EH (cell line): Measurements from ENCODE around the gene IVD.

Source experiments
- DNase-seq: peaks from one replicate; pipeline ENCODE4 v3.0.0-alpha.2; 2015; ENCODE audit warnings: low read depth

Gene IVD

DNA sequence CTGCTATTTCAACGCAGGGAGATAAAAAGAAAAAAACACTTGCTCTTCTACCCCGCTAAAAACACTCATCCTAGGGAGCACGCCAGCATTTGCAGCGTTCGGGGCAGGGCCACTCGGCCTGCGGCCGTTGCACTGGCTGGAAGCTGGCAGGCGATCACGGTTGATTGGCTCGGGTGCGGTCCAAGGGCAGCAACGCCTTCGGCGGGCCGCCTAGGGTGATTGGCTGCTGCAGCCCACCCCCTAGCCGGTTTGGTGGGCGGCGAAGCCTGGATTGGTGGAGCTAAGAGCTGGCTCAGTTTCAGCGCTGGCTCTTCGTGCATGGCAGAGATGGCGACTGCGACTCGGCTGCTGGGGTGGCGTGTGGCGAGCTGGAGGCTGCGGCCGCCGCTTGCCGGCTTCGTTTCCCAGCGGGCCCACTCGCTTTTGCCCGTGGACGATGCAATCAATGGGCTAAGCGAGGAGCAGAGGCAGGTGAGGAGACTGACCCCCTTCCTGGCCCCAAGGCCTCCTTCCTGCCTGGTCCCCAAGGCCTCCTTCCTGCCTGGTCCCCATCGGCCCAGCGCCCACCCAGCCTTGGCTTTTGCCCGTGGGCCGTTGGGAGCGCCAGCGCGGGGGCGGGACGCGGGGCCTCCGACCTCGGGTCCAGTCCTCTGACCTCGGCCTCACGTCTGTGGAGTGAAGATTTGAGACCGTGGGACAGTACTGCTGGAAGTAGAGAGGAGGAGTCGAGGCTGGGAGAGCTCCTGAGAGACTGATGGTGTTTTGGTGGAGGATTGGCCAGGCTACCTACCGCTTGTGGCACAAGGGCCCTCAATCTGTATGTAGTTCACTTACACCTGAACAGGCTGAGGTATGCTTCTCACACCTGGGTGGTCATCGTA, at the start of gene IVD:
TSS of gene IVD (plus strand) at position 295 of the 881 bp plus-strand sequence. CDS start at position 328, 33 bp downstream.
- peak; percentile 97 for DNase-seq

DNA sequence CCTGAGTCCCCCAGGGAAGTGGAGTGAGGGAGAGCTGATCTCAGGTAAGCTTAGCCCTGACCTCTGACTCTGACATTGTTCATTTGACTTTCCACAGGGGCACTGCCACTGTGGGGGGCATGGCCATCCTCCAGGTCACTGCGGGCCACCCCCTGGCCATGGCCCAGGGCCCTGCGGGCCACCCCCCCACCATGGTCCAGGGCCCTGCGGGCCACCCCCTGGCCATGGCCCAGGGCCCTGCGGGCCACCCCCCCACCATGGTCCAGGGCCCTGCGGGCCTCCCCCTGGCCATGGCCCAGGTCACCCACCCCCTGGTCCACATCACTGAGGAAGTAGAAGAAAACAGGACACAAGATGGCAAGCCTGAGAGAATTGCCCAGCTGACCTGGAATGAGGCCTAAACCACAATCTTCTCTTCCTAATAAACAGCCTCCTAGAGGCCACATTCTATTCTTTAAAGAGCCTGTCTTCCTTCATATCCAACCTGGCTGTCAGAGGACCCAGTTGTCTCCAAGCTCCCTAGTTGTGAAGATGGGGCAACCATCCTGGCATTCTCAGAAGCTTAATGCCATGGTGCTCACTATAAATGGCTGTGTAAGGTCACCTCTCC, 49.5 kb upstream of the IVD start:
- peak; percentile 21 for DNase-seq

GRCh38 chr15:40357246-40357645, 48.3 kb upstream of the IVD start:
- DNase-seq, result no peak

DNA sequence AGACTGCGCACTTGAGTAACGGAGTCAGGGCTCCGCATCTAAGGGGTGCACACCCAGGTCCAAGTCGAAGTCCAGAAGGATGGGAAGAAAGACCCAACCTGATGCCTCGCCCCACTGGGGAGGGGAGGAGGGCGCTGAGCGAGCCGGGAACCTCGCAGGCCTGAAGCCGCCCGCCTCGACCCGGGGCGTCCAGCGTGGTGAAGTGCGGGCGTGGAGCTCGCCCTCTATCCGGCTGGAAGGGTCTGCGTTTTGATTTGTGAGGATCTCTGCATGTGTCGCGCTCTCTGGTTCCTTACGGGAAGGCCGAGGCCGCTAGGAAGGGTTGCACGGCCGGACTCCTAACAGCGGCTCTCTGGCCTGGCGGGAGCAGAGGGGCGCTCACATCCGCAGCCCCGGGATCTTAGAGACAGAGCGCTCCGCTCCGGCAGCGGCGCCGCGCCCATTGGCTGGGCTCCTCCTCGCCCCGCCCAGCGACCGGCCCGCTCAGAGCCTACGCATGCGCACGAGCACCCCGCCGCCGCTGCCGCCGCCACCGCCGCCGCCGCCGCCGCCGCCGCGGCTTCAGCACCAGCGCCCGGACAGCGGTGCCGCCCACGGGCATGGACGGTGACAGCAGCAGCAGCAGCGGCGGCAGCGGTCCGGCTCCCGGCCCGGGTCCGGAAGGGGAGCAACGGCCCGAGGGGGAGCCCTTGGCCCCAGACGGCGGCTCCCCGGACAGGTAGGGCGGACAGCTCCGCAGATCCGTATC, 47.7 kb upstream of the IVD start, which contains the start of gene DISP2:
TSS of gene DISP2 (plus strand) at position 497 of the 748 bp plus-strand sequence. CDS start at position 600, 103 bp downstream.
- peak; percentile 86 for DNase-seq

DNA sequence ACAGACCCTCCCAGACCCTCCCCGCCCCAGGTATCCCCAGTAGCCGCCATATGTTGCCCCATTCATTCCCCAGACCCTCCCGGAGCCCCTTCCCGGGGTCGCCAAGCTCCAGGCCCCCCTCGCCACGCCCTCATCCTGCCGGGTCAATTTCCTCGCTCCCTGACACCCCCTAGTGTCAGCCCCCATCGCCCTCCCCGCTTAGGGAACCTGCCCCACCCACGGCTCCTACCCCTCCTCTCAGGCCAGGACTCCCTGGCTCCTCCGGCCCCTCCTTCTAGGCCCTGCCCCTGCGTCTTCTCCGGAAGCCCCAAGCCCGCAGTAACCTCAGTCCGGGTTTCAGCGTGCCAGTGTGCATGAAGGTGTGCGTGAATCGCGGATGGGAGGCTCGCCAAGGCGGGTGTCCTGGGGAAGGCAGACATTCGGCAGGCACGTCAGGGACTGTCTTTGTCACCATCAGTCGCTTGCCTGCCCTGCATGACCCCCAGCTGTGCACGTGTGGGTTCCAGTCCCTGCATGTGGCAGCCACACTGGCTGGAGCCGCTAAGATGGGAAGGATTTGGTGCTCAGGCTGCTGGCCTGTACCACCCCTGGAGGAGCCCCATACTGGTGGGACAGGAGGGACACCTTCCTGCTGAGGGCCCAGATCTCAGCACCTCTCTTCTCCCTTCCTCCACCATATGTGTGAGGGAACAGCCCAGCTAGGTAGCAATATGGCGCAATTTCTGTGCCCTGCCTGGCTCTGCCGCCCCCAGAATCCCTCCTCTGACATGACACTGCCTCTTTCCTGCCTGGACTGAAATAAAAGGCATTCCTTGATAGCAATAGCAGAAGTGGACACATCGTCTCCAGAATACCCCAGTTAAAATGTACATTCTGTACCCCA, 46.9 kb upstream of the IVD start:
- no peak for DNase-seq

- no peak for DNase-seq
Observed at GRCh38 chr15:40360015-40360414, 45.6 kb upstream of the IVD start.

DNA sequence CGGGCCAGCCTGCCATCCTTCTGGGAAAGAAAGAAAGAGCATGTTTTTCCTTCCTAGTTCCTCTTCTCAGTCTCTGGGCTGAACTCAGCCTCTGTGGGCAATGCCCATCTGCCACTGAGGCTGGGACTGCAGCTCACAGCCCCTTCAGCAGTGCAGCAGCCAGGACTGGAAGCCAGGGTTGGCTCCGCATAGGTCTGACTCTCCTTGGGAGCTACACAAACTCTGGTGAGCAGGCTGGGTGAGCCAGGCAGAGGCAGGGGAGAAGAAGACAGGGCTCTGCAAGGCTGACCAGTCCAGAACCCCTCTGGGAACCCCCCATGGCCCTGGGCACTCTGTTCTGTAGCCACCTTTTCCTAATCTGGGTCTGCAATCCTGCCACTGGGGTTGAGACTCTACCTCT, 44.0 kb upstream of the IVD start:
- DNase-seq, result no peak

- DNase-seq, result no peak
Observed at GRCh38 chr15:40363611-40364010, 42.0 kb upstream of the IVD start.

DNA sequence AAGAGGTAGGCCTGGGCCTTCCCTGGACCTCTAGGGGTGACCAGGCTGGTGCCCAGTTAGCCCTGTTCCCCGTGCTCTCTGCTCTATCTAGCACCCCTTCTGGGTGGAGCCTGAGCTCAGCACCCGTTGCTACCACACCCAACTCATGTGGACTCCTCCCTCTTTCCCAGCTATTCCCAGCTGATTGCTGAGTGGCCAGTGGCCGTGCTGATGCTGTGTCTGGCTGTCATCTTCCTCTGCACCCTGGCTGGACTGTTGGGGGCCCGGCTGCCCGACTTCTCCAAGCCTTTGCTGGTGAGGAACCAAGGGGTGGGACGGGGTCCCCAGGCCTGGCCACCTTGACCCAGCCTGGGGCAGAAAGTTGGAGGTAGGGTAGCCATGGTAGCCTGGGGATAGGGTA, 41.3 kb upstream of the IVD start:
- no peak for DNase-seq

GRCh38 chr15:40365016-40365415, 40.6 kb upstream of the IVD start:
- no peak for DNase-seq

DNA sequence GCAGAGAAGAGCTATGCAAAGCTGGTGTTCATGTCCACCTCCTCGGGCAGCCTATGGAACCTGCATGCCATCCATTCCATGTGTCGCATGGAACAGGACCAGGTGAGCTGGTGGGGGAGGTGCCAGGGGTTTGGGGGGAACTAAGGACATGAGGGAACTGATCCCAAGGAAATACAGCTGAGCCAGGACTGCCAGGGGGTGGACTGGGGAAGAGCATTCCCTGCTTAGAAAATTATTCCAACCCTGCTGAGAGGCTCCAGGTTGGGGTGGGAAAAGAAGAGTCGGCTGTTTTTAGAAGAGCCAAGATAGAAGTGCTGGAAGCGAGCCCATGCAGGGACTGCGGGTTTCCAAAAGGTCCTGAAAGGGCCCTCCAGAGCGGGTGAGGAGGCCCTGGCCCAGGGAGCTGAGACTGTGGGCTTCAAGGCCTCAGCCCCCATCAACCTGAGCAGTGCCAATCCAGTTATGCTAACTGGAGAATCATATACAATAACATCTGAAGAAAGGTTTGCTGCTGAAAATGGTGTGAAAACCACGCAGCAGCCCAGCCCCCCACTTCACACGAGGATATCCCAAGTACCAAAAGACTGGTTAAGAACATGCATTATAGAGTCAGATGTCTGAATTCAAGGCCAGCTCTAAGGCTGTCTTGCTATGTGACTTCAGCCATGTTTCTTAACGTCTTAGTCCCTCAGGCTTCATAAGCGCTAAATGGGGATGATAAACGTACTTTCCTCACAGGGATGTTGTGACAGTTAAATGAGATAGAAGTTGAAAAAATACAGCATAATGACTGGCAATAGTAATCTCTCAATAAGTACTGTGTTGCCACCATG, 39.8 kb upstream of the IVD start:
- DNase-seq, result no peak

DNA sequence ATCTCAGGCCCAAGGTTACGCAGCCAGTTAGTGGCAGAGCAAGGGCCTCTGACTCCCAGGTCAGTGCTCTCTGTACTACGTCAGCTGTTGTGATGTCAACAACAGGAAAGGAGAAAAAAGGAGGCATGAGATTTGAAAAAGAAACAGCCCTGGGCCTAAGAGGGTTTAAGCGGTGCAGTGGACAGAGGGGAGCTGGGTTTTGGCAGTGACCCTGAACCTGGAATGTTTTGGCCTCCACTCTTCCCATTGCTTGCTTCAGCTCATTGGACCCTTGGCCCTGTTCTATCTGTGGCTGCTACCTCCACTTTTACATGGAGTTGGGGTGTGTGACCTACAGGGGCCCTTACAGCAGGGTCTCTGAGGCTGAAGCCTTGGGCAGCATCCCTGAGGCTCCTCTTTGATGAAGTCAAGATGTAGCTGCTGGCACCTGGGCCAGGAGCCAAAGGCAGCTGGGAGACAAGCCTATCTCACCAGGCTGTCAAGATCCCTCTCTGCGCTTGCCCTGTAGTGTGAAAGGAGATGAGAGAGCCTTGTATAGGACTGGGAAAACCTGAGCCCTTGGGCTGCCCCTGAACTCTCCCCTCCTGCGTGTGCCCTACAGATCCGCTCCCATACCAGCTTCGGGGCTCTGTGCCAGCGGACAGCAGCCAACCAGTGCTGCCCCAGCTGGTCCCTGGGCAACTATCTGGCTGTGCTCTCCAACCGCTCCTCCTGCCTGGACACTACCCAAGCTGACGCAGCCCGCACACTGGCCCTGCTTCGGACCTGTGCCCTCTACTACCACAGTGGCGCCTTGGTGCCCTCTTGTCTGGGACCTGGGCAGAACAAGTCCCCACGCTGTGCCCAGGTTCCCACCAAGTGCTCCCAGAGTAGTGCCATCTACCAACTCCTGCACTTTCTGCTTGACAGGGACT, 38.9 kb upstream of the IVD start:
- no peak for DNase-seq

DNA sequence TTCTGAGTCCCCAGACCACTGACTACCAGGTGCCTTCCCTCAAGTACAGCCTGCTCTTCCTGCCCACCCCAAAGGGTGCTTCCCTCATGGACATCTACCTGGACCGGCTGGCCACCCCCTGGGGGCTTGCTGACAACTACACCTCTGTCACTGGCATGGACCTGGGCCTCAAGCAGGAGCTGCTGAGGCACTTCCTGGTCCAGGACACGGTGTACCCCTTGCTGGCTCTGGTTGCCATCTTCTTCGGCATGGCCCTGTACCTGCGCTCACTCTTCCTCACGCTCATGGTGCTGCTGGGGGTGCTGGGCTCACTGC, 38.3 kb upstream of the IVD start:
- no peak for DNase-seq

GRCh38 chr15:40367686-40368611, 37.6 kb upstream of the IVD start:
- peak; percentile 91 for DNase-seq

- no peak for DNase-seq
Observed at GRCh38 chr15:40368719-40369473, 36.7 kb upstream of the IVD start.

DNA sequence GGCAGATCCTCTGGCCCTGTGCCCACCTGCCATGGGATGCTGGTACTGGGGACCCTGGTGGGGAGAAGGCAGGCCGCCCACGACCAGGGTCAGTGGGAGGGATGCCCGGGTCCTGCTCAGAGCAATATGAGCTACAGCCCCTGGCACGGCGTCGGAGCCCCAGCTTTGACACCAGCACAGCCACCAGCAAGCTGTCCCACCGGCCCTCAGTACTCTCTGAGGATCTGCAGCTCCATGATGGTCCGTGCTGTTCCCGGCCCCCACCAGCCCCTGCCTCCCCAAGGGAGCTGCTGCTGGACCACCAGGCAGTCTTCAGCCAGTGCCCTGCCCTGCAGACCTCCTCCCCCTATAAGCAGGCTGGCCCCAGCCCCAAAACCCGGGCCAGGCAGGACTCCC, 36.1 kb upstream of the IVD start:
- DNase-seq, result no peak

DNA sequence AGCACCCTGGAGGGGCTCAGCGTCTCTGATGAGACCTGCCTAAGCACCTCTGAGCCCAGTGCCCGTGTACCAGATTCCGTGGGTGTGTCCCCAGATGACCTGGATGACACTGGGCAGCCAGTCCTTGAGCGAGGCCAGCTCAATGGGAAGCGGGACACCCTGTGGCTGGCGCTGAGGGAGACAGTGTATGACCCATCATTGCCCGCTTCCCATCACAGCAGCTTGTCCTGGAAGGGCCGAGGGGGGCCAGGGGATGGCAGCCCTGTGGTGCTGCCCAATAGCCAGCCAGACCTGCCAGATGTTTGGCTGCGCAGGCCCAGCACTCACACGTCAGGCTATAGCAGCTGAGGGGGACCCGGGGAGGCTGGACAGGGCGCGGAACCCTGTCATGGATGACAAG, 35.6 kb upstream of the IVD start:
- DNase-seq, result no peak

DNA sequence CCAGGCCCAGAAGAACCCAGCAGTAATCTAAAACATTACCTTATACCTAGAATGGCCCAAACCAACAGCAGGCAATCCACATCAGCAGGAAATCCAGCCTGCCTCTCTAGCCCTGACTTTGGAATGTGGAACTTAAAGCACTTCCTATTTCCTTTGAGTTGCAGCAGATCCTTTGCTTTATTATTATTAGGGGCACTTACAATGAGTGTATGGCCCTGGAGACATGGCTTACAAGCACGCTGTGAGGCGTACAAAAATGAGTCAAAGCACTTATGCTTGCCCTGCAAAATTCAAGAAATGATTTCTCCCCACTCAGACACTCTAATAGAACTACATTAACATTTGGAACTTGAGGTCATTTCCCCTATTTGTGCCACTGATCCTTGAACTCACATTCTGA, 32.6 kb upstream of the IVD start:
- peak; percentile 57 for DNase-seq
